ENCODE measurements around the gene KDM4E. TPM values are rescaled to one million over a fixed set of nuclear protein-coding genes. Genes with fewer than 3 reads are reported as not detected.
"Not testable (repeated sequence)": the region's sequence is repeated elsewhere in the genome, so short reads cannot be mapped to it uniquely, and the experiment has no call there.

The KDM4E gene
- total RNA-seq, 1 donor from 2014 or later = not detected

GRCh38 chr11:95016139-95016538 lies 8.9 kb upstream of the KDM4E start:
- no peak for DNase-seq (ENCODE audit: extremely low spot score, unreplicated experiment)
- Mint-ChIP-seq H3K4me3 (no peak overlapping the region), H3K4me1 (ENCODE audit: unreplicated experiment) (no peaks in the 10 kb centered on the region), H3K9me3 (no peaks in the 10 kb centered on the region), H3K27ac (no peak overlapping the region), H3K27me3 (no peaks in the 10 kb centered on the region), H3K36me3 (no peaks in the 10 kb centered on the region)
- no peak for TF ChIP-seq CTCF (conservative IDR thresholded peaks at IDR 0.05)

DNA sequence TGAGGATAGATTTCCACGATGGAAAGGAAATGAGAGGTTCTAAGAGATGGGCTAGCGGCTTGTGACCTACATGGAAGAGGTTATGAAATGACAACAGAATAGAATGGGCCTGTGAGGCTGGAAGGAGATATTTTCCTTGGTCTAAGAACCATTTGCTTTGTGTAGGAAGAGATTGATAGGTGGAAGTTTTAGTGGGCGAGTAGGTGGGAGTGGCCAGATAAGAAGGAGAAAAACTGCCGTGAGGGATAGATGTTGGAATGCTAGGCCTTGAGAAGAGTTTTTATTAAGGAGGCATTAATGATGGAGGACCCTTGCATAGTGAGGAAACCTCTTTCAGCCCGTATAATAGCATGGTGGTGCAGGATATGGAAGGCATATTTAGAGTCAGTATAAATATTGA lies 3.6 kb upstream of the KDM4E start:
- H3K9me3 Mint-ChIP-seq; H3K4me1 Mint-ChIP-seq (ENCODE audit: unreplicated experiment); H3K27ac Mint-ChIP-seq; DNase-seq (ENCODE audit: extremely low spot score, unreplicated experiment); H3K27me3 Mint-ChIP-seq; H3K36me3 Mint-ChIP-seq; H3K4me3 Mint-ChIP-seq: not testable (repeated sequence)

GRCh38 chr11:95025594-95025993 lies 536 bp downstream of the KDM4E start:
- not testable (repeated sequence) for H3K36me3 Mint-ChIP-seq; DNase-seq (ENCODE audit: extremely low spot score, unreplicated experiment); H3K27ac Mint-ChIP-seq; H3K9me3 Mint-ChIP-seq; H3K4me1 Mint-ChIP-seq (ENCODE audit: unreplicated experiment); H3K4me3 Mint-ChIP-seq; H3K27me3 Mint-ChIP-seq

- no peaks in the 10 kb centered on the region for H3K9me3 Mint-ChIP-seq
- no peak for DNase-seq (ENCODE audit: extremely low spot score, unreplicated experiment)
- H3K27ac Mint-ChIP-seq = no peak overlapping the region
- H3K27me3 Mint-ChIP-seq = no peaks in the 10 kb centered on the region
- no peaks in the 10 kb centered on the region for H3K4me1 Mint-ChIP-seq (ENCODE audit: unreplicated experiment)
- no peaks in the 10 kb centered on the region for H3K36me3 Mint-ChIP-seq
- H3K4me3 Mint-ChIP-seq = no peak overlapping the region
- TF ChIP-seq CTCF (conservative IDR thresholded peaks at IDR 0.05) = no peak
Observed at GRCh38 chr11:95028357-95028756, 3.3 kb downstream of the KDM4E start.

DNA sequence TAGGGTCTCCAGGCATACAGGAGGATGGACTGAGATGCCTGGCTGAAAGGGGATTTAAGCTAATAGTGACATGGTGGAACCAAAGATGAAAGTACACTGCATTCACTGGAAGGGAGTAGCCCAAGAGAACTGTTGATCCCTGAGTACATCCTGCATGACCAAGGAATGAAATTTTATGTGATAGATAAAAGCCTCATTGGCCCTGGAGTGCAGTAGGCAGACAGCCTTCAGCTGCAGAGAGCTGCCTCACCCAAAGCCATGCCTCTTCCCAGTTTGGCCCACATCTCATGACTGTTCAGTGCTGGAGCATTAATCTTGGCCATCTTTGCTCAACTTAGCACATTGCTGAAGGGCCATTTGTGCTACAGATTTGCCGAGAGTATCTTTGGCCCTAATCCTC lies 8.0 kb downstream of the KDM4E start:
- Mint-ChIP-seq H3K4me1 (ENCODE audit: unreplicated experiment) (no peaks in the 10 kb centered on the region), H3K9me3 (peaks cover under 1% of the 10 kb centered on the region), H3K36me3 (no peaks in the 10 kb centered on the region), H3K4me3 (no peak overlapping the region), H3K27ac (no peak overlapping the region), H3K27me3 (no peaks in the 10 kb centered on the region)
- no peak for TF ChIP-seq CTCF (conservative IDR thresholded peaks at IDR 0.05)
- no peak for DNase-seq (ENCODE audit: extremely low spot score, unreplicated experiment)

- no peak for DNase-seq (ENCODE audit: extremely low spot score, unreplicated experiment)
- Mint-ChIP-seq H3K36me3 (no peaks in the 10 kb centered on the region), H3K4me1 (ENCODE audit: unreplicated experiment) (no peaks in the 10 kb centered on the region), H3K9me3 (peaks cover 4% of the 10 kb centered on the region), H3K27me3 (no peaks in the 10 kb centered on the region), H3K27ac (no peak overlapping the region), H3K4me3 (no peak overlapping the region)
- no peak for TF ChIP-seq CTCF (conservative IDR thresholded peaks at IDR 0.05)
Observed at GRCh38 chr11:95035316-95035715, 10.3 kb downstream of the KDM4E start.

DNA sequence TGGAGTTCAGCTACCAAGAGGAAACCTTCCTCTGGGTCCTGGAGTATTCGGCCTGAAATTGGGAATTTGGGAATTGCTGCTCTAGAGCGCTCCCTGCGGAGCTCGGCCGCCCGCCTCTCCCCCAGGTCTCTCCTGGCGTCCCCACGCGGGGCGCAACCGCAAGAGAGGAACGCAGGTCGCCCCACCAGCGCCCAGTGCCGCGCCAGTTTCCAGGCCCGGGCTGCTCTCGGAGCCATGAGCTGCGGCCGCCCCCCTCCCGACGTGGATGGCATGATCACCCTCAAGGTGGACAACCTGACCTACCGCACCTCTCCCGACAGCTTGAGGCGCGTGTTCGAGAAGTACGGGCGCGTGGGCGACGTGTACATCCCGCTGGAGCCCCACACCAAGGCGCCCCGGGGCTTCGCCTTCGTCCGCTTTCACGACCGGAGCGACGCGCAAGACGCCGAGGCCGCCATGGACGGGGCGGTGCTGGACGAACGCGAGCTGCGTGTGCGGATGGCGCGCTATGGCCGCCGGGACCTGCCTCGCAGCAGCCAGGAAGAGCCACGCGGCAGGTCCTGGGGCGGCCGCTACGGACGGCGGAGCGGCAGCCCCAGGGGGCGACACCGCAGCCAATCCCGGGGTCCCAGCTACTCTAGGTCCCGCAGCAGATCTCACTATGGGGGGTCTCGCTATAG lies 12.4 kb downstream of the KDM4E start:
- H3K36me3 Mint-ChIP-seq; H3K27me3 Mint-ChIP-seq; H3K9me3 Mint-ChIP-seq; H3K4me1 Mint-ChIP-seq (ENCODE audit: unreplicated experiment); H3K27ac Mint-ChIP-seq; DNase-seq (ENCODE audit: extremely low spot score, unreplicated experiment); H3K4me3 Mint-ChIP-seq: not testable (repeated sequence)

Measured in type B pancreatic cell (in vitro differentiated cells).